Prostate gland (tissue), 2 donors: ENCODE results near the gene CSMD2. TPM values are rescaled to one million over a fixed set of nuclear protein-coding genes. Genes with fewer than 3 reads are reported as not detected.

Source experiments
- DNase-seq: peaks from one replicate; pipeline ENCODE4 v3.0.0-alpha.2; 2019; ENCODE audit warnings: low spot score
- H3K27ac ChIP-seq, 2 donors: fragments of 200-600 bp; sonication (generic); 2 replicates each; pipeline ENCODE4 v1.5.1; 2017 to 2019
- H3K27me3 ChIP-seq: fragments of 200-600 bp; sonication (generic); replicated peaks from 2 replicates; pipeline ENCODE4 v1.5.1; 2019; ENCODE audit not compliant: insufficient read depth
- H3K36me3 ChIP-seq, 2 donors: fragments of 200-600 bp; sonication (generic); 1 replicate in 1 of 2; 2 replicates in 1 of 2; pipeline versions ENCODE4 v1.5.1 to v1.8.1; 2017 to 2019
- H3K4me1 ChIP-seq: fragments of 200-600 bp; sonication (generic); replicated peaks from 2 replicates; pipeline ENCODE4 v1.5.1; 2019
- H3K4me3 ChIP-seq, 2 donors: fragments of 200-600 bp; sonication (generic); 2 replicates each; pipeline ENCODE4 v1.5.1; 2017 to 2019
- H3K9me3 ChIP-seq: fragments of 200-600 bp; sonication (generic); 2 replicates; pipeline ENCODE4 v1.5.1; 2017
- CTCF ChIP-seq, 4 experiments: fragments of 200-600 bp in 2 of 4; fragments of 450-650 bp in 2 of 4; sonication (generic) in 2 of 4; IDR thresholded peaks; 1 replicate in 3 of 4; 2 replicates in 1 of 4; pipeline ENCODE4 v1.5.1; 2016 to 2019; ENCODE audit warnings: antibody characterized with exemption in 4 of 4, mild to moderate bottlenecking in 2 of 4, moderate library complexity in 2 of 4
- POLR2A ChIP-seq: fragments of 450-650 bp; IDR thresholded peaks from one replicate; pipeline ENCODE4 v1.6.1; 2016; ENCODE audit warnings: antibody characterized with exemption, mild to moderate bottlenecking
- POLR2AphosphoS5 ChIP-seq: sonication (generic); formaldehyde crosslinking; IDR thresholded peaks from one replicate; pipeline ENCODE4 v1.6.1; 2017; ENCODE audit warnings: antibody characterized with exemption
- WGBS: methylation state at CpG from one replicate; pipeline ENCODE4 v1.1.5; 2018; 5-methylcytosine and 5-hydroxymethylcytosine counted together
- intact Hi-C: fragments of 100-400 bp; cut with DNase I; formaldehyde crosslinking; loops from one replicate; pipeline ENCODE4 v1.14.2; 2022
- total RNA-seq, 2 donors: library from RNA; depleted of rRNA; stranded (reverse); fragments of >200 nt; gene quantifications; one replicate each; pipeline ENCODE4 v1.1.0, GENCODE V29; 2016

Gene CSMD2
- total RNA-seq, 2 donors from 2014 or later, result 0.14 to 5.5 TPM

GRCh38 chr1:34162852-34163766 lies 1.9 kb downstream of the CSMD2 start:
- peak overlapping the region; percentile 13 to 37 for H3K4me3 ChIP-seq
- intact Hi-C loops, result loop anchor here (5.0 to 10.0 kb wide), 2 partner anchors 418 to 531 kb away; no protein-coding TSS in a partner anchor
- H3K4me1 ChIP-seq, result peaks cover 6% of the 10 kb centered on the region
- no peaks in the 10 kb centered on the region for H3K36me3 ChIP-seq
- TF ChIP-seq CTCF (IDR thresholded peaks at IDR 0.05) (peak; percentile 23 to 55 (median 38)), POLR2A (no peak), POLR2AphosphoS5 (no peak)
- peaks cover 23% of the 10 kb centered on the region for H3K27me3 ChIP-seq
- H3K27ac ChIP-seq, result no peak overlapping the region
- WGBS, result 3% methylated on average over 46 of the region's 46 CpGs
- H3K9me3 ChIP-seq, result no peaks in the 10 kb centered on the region
- DNase-seq, result peak; percentile 32

DNA sequence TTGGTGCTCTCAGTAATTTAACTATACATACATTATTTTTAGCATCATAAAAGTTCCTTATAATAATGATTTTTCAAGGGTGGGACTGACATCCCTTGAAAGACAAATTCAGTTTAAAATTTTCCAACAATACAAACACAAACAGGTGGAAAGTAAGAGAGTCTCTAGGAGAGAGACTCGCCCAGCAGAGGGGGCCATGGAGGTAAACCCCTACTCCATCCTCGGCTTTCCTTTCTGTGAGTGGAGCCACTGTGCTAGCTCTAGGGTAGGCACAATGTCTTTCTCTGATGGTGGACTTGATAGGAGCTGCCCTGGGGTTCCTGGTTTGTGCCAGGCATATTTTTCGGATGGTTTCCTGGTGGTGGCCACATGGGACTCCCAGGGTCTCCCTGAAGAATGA lies 8.3 kb downstream of the CSMD2 start:
- no peaks in the 10 kb centered on the region for H3K9me3 ChIP-seq
- intact Hi-C loops, result no loop called here
- no peaks in the 10 kb centered on the region for H3K36me3 ChIP-seq
- no peak for DNase-seq
- no peak overlapping the region for H3K4me3 ChIP-seq
- 69% methylated on average over 3 of the region's 3 CpGs for WGBS
- no peaks in the 10 kb centered on the region for H3K4me1 ChIP-seq
- H3K27me3 ChIP-seq, result peaks cover 1% of the 10 kb centered on the region
- H3K27ac ChIP-seq, result no peak overlapping the region
- TF ChIP-seq CTCF (IDR thresholded peaks at IDR 0.05) (no peak), POLR2A (no peak), POLR2AphosphoS5 (no peak)

- DNase-seq, result no peak
- no peak overlapping the region for H3K4me3 ChIP-seq
- H3K9me3 ChIP-seq, result no peaks in the 10 kb centered on the region
- H3K36me3 ChIP-seq, result no peaks in the 10 kb centered on the region
- H3K27ac ChIP-seq, result no peak overlapping the region
- intact Hi-C loops, result no loop called here
- H3K27me3 ChIP-seq, result peaks cover 1% of the 10 kb centered on the region
- WGBS, result 60% methylated on average over 2 of the region's 2 CpGs
- H3K4me1 ChIP-seq, result no peaks in the 10 kb centered on the region
- TF ChIP-seq POLR2A (no peak), POLR2AphosphoS5 (no peak), CTCF (IDR thresholded peaks at IDR 0.05) (no peak)
Observed at GRCh38 chr1:34155860-34156259, 9.2 kb downstream of the CSMD2 start.

DNA sequence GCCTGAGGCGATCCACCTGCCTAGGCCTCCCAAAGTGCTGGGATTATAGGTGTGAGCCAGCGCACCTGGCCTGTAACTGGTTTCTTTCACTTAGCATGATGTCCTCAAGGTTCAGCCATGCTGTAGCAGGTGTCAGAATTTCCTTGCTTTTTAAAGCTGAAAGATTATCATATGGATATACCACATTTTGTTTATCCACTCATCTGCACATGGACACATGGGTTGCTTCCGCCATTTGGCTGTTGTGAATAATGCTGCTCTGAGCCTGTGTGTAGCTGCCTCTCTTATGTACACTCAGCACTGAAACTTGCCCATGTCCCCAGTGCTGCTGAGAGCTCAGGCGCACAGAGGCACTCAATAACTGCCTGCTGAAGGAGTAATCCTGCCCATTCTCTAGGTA lies 11.8 kb downstream of the CSMD2 start:
- no peak for TF ChIP-seq POLR2A
- TF ChIP-seq POLR2AphosphoS5, result no peak
- TF ChIP-seq CTCF (IDR thresholded peaks at IDR 0.05), result no peak
- Histone ChIP-seq H3K4me3 (no peak overlapping the region), H3K36me3 (no peaks in the 10 kb centered on the region), H3K27ac (no peak overlapping the region), H3K9me3 (no peaks in the 10 kb centered on the region), H3K4me1 (no peaks in the 10 kb centered on the region), H3K27me3 (no peaks in the 10 kb centered on the region)
- WGBS, result 93% methylated on average over 4 of the region's 4 CpGs
- intact Hi-C loops, result no loop called here
- no peak for DNase-seq

- intact Hi-C loops, result no loop called here
- TF ChIP-seq POLR2AphosphoS5 (no peak), CTCF (IDR thresholded peaks at IDR 0.05) (no peak), POLR2A (no peak)
- H3K36me3 ChIP-seq, result no peaks in the 10 kb centered on the region
- no peak for DNase-seq
- H3K27me3 ChIP-seq, result no peaks in the 10 kb centered on the region
- no peaks in the 10 kb centered on the region for H3K4me1 ChIP-seq
- H3K27ac ChIP-seq, result no peak overlapping the region
- H3K4me3 ChIP-seq, result no peak overlapping the region
- 45% methylated on average over 3 of the region's 3 CpGs for WGBS
- no peaks in the 10 kb centered on the region for H3K9me3 ChIP-seq
Observed at GRCh38 chr1:34149501-34149900, 15.5 kb downstream of the CSMD2 start.
